ENCODE measurements around the gene CD40.

- TF ChIP-seq, protein P1, sequence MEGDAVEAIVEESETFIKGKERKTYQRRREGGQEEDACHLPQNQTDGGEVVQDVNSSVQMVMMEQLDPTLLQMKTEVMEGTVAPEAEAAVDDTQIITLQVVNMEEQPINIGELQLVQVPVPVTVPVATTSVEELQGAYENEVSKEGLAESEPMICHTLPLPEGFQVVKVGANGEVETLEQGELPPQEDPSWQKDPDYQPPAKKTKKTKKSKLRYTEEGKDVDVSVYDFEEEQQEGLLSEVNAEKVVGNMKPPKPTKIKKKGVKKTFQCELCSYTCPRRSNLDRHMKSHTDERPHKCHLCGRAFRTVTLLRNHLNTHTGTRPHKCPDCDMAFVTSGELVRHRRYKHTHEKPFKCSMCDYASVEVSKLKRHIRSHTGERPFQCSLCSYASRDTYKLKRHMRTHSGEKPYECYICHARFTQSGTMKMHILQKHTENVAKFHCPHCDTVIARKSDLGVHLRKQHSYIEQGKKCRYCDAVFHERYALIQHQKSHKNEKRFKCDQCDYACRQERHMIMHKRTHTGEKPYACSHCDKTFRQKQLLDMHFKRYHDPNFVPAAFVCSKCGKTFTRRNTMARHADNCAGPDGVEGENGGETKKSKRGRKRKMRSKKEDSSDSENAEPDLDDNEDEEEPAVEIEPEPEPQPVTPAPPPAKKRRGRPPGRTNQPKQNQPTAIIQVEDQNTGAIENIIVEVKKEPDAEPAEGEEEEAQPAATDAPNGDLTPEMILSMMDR (IDR thresholded peaks at IDR 0.05) = no peak
- TF ChIP-seq REST (IDR thresholded peaks at IDR 0.05) (no peak), USF2 (IDR thresholded peaks at IDR 0.05) (no peak), POLR2A (IDR thresholded peaks at IDR 0.05; ENCODE audit: low read length) (no peak), SMC3 (IDR thresholded peaks at IDR 0.05) (no peak), RFX5 (IDR thresholded peaks at IDR 0.05) (no peak)
Measured at GRCh38 chr20:46172455-46172854, 54.3 kb downstream of the CD40 start.

Data from A549 (cell line).